ENCODE results near the gene PNMA8A. TPM values are rescaled to one million over a fixed set of nuclear protein-coding genes. Genes with fewer than 3 reads are reported as not detected.

PNMA8A gene
- total RNA-seq, 1 experiment from 2014 or later = not detected

DNA sequence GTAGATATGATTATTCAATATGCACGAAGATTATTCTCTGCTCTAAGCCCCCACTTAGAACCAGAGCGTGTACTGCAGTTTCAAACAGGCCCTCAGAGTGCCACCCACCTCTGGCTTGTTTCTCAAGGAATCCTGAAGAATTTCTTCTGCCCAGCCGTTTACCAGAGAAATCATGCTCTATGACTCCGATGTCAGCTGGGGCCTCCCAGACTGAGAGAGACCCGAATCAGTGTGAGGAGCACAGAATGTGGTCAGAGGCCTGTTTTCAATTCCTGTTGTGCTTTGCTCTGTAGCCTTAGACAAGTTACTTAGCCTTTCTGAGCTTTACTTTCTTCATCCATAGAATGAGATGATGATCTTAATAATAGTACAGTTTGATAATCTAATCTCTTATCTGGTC, 48.2 kb downstream of the PNMA8A start:
- H3F3A ChIP-seq (ENCODE audit: insufficient read depth, low read depth) = no peaks in the 10 kb centered on the region
- ChIA-PET POLR2A (ENCODE audit: unreplicated experiment) (no interaction called here), CTCF (interaction anchor here (0.6 kb wide), 1 partner anchor 413 kb away, joined by 3 read pairs; no protein-coding TSS in a partner anchor)
- TF ChIP-seq, protein P1, sequence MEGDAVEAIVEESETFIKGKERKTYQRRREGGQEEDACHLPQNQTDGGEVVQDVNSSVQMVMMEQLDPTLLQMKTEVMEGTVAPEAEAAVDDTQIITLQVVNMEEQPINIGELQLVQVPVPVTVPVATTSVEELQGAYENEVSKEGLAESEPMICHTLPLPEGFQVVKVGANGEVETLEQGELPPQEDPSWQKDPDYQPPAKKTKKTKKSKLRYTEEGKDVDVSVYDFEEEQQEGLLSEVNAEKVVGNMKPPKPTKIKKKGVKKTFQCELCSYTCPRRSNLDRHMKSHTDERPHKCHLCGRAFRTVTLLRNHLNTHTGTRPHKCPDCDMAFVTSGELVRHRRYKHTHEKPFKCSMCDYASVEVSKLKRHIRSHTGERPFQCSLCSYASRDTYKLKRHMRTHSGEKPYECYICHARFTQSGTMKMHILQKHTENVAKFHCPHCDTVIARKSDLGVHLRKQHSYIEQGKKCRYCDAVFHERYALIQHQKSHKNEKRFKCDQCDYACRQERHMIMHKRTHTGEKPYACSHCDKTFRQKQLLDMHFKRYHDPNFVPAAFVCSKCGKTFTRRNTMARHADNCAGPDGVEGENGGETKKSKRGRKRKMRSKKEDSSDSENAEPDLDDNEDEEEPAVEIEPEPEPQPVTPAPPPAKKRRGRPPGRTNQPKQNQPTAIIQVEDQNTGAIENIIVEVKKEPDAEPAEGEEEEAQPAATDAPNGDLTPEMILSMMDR (conservative IDR thresholded peaks at IDR 0.05) = no peak
- TF ChIP-seq EZH2 (IDR thresholded peaks at IDR 0.05; ENCODE audit: low read depth) = no peak
- no peak overlapping the region for H3K27ac ChIP-seq
- intact Hi-C loops (cut with micrococcal nuclease; ENCODE audit: unreplicated experiment) = no loop called here
- no TSS peak for BruUV-seq (replicated peaks)
- no peaks in the 10 kb centered on the region for H3K9me3 ChIP-seq (ENCODE audit: insufficient read depth, low read depth)
- no peaks in the 10 kb centered on the region for H3K79me2 ChIP-seq (ENCODE audit: low read depth)
- no peak overlapping the region for H2AFZ ChIP-seq
- H3K27me3 ChIP-seq (ENCODE audit: insufficient read depth, low read depth) = peaks cover 75% of the 10 kb centered on the region
- no peaks in the 10 kb centered on the region for H3K9me2 ChIP-seq (ENCODE audit: insufficient read depth)
- H3K4me2 ChIP-seq = no peak overlapping the region
- H4K20me1 ChIP-seq (ENCODE audit: insufficient read depth) = no peaks in the 10 kb centered on the region
- no peak for DNase-seq
- H3K4me3 ChIP-seq = no peak overlapping the region
- no peaks in the 10 kb centered on the region for H3K4me1 ChIP-seq (replicated peaks; ENCODE audit: insufficient read depth)
- no peaks in the 10 kb centered on the region for H3K36me3 ChIP-seq (ENCODE audit: low read depth)

GRCh38 chr19:46422344-46422743, 49.0 kb downstream of the PNMA8A start:
- CTCF ChIA-PET = no interaction called here

DNA sequence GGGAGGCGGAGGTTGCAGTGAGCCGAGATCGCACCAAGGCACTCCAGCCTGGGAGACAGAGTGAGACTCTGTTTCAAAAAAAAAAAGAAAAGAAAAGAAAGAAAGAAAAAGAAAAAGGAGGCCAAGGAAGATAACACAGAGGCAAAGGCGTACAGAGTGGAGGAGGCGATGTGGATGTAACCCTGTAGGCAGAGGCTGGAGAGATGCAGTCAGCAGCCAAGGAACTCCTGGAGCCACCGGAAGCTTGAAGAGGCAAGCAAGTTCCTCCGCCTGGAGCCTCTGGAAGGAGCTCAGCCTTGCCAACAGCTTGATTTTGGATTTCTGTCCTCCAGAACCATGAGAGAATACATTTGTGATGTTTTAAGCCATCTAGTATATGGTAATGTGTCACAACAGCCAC, 51.3 kb downstream of the PNMA8A start:
- CTCF ChIA-PET = no interaction called here
- Histone ChIP-seq H3K79me2 (ENCODE audit: low read depth) (no peaks in the 10 kb centered on the region), H3K9me3 (ENCODE audit: insufficient read depth, low read depth) (no peaks in the 10 kb centered on the region), H3K27me3 (ENCODE audit: insufficient read depth, low read depth) (peaks cover 63% of the 10 kb centered on the region), H4K20me1 (ENCODE audit: insufficient read depth) (no peaks in the 10 kb centered on the region), H3K27ac (no peak overlapping the region), H3K36me3 (ENCODE audit: low read depth) (no peaks in the 10 kb centered on the region), H2AFZ (no peak overlapping the region), H3F3A (ENCODE audit: insufficient read depth, low read depth) (peaks cover 6% of the 10 kb centered on the region; the same call in 1 of the 2 replicates), H3K4me2 (no peak overlapping the region), H3K9me2 (ENCODE audit: insufficient read depth) (no peaks in the 10 kb centered on the region), H3K4me3 (no peak overlapping the region), H3K4me1 (replicated peaks; ENCODE audit: insufficient read depth) (peaks cover 12% of the 10 kb centered on the region; the same call in 1 of the 2 replicates)
- TF ChIP-seq EZH2 (IDR thresholded peaks at IDR 0.05; ENCODE audit: low read depth) = no peak
- TF ChIP-seq, protein P1 (conservative IDR thresholded peaks at IDR 0.05) = no peak
- intact Hi-C loops (cut with micrococcal nuclease; ENCODE audit: unreplicated experiment) = no loop called here
- BruUV-seq (replicated peaks) = no TSS peak
- no peak for DNase-seq
- POLR2A ChIA-PET (ENCODE audit: unreplicated experiment) = no interaction called here

More at GRCh38 chr19:46422344-46422743, 49.0 kb downstream of the PNMA8A start:
- H3K4me2 ChIP-seq = no peak overlapping the region
- H3K36me3 ChIP-seq (ENCODE audit: low read depth) = no peaks in the 10 kb centered on the region
- no peak overlapping the region for H2AFZ ChIP-seq
- BruUV-seq (replicated peaks) = no TSS peak
- no peak overlapping the region for H3K27ac ChIP-seq
- no peaks in the 10 kb centered on the region for H4K20me1 ChIP-seq (ENCODE audit: insufficient read depth)
- H3K9me3 ChIP-seq (ENCODE audit: insufficient read depth, low read depth) = no peaks in the 10 kb centered on the region
- intact Hi-C loops (cut with micrococcal nuclease; ENCODE audit: unreplicated experiment) = no loop called here
- no peaks in the 10 kb centered on the region for H3K9me2 ChIP-seq (ENCODE audit: insufficient read depth)
- no peaks in the 10 kb centered on the region for H3F3A ChIP-seq (ENCODE audit: insufficient read depth, low read depth)
- no peak for DNase-seq
- H3K4me3 ChIP-seq = no peak overlapping the region
- no peak for TF ChIP-seq EZH2 (IDR thresholded peaks at IDR 0.05; ENCODE audit: low read depth)
- TF ChIP-seq, protein P1 (conservative IDR thresholded peaks at IDR 0.05) = no peak
- no peaks in the 10 kb centered on the region for H3K79me2 ChIP-seq (ENCODE audit: low read depth)
- no peaks in the 10 kb centered on the region for H3K4me1 ChIP-seq (replicated peaks; ENCODE audit: insufficient read depth)
- POLR2A ChIA-PET (ENCODE audit: unreplicated experiment) = no interaction called here
- peaks cover 67% of the 10 kb centered on the region for H3K27me3 ChIP-seq (ENCODE audit: insufficient read depth, low read depth)

Other genes starting within 250 kb of the PNMA8A start
- gene IGFL1, start 241.8 kb downstream of the PNMA8A start, total RNA-seq (2021) = 2.6 and 3.7 TPM in 2 replicates
- gene HIF3A, start 174.5 kb downstream of the PNMA8A start, total RNA-seq (2021) = 0.25 TPM in 1 of 2 replicates, not detected in the other
- gene PPP5C, start 124.5 kb downstream of the PNMA8A start, total RNA-seq (2021) = 74.7 and 85.4 TPM in 2 replicates
- gene CCDC8, start 58.0 kb downstream of the PNMA8A start, total RNA-seq (2021) = 3.9 and 4.2 TPM in 2 replicates
- gene PNMA8C, start 42.6 kb downstream of the PNMA8A start, total RNA-seq (2021) = not detected in 2 replicates
- not detected in 2 replicates for gene PNMA8B, start 24.3 kb upstream of the PNMA8A start, total RNA-seq (2021)
- gene CALM3, start 129.8 kb upstream of the PNMA8A start, total RNA-seq (2021) = 211 and 239 TPM in 2 replicates
- 0.28 TPM in 1 of 2 replicates, not detected in the other for gene PTGIR, start 153.5 kb upstream of the PNMA8A start, total RNA-seq (2021)
- gene GNG8, start 164.6 kb upstream of the PNMA8A start, total RNA-seq (2021) = not detected in 2 replicates
- 0.13 TPM in 1 of 2 replicates, not detected in the other for gene DACT3, start 189.6 kb upstream of the PNMA8A start, total RNA-seq (2021)
- 88.5 and 97.8 TPM in 2 replicates for gene PRKD2, start 245.6 kb upstream of the PNMA8A start, total RNA-seq (2021)

Measured in PC-9 (cell line).